Memory B cell (primary cell): ENCODE results near the gene FGF6.
"Not testable (repeated sequence)": the region's sequence is repeated elsewhere in the genome, so short reads cannot be mapped to it uniquely, and the experiment has no call there.

Source experiments
- ATAC-seq: fragments of 150-1000 bp; cut with Tn5 transposase; 2 replicates; pipeline ENCODE4 v1.10.0; 2021; ENCODE audit warnings: low read depth, mild to moderate bottlenecking, moderate library complexity
- DNase-seq, 2 donors: peaks; one replicate each; pipeline ENCODE4 v3.0.0; 2022; ENCODE audit warnings: low spot score in 2 of 2
- H3K27ac Mint-ChIP-seq: one replicate; pipeline ENCODE4 v1.8.0; 2022; ENCODE audit warnings: mild to moderate bottlenecking, moderate library complexity, mixed read lengths
- H3K27me3 Mint-ChIP-seq: one replicate; pipeline ENCODE4 v1.8.0; 2022; ENCODE audit warnings: mixed read lengths
- H3K36me3 Mint-ChIP-seq: one replicate; pipeline ENCODE4 v1.8.0; 2022; ENCODE audit warnings: mild to moderate bottlenecking, mixed read lengths
- H3K4me1 Mint-ChIP-seq: one replicate; pipeline ENCODE4 v1.8.0; 2022; ENCODE audit warnings: mixed read lengths
- H3K4me3 Mint-ChIP-seq: one replicate; pipeline ENCODE4 v1.8.0; 2022; ENCODE audit warnings: mild to moderate bottlenecking, moderate library complexity, mixed read lengths
- H3K9me3 Mint-ChIP-seq: one replicate; pipeline ENCODE4 v1.8.0; 2022; ENCODE audit warnings: mixed read lengths

The FGF6 gene

GRCh38 chr12:4455849-4456248, 10.2 kb upstream of the FGF6 start:
- H3K27me3 Mint-ChIP-seq = peaks cover 24% of the 10 kb centered on the region
- not testable (repeated sequence) for ATAC-seq, H3K9me3 Mint-ChIP-seq, H3K27ac Mint-ChIP-seq, H3K36me3 Mint-ChIP-seq, H3K4me1 Mint-ChIP-seq, DNase-seq, H3K4me3 Mint-ChIP-seq

- Mint-ChIP-seq H3K4me1 (no peaks in the 10 kb centered on the region), H3K4me3 (no peak overlapping the region), H3K27me3 (peaks cover 31% of the 10 kb centered on the region), H3K36me3 (peaks cover 6% of the 10 kb centered on the region), H3K9me3 (peaks cover 8% of the 10 kb centered on the region), H3K27ac (no peak overlapping the region)
- ATAC-seq (no peak), DNase-seq (no peak)
Observed at GRCh38 chr12:4454315-4454860, 8.8 kb upstream of the FGF6 start.

GRCh38 chr12:4451694-4452093, 6.1 kb upstream of the FGF6 start:
- no peak overlapping the region for H3K4me3 Mint-ChIP-seq
- peaks cover 6% of the 10 kb centered on the region for H3K36me3 Mint-ChIP-seq
- no peak for DNase-seq
- H3K27me3 Mint-ChIP-seq = peaks cover 39% of the 10 kb centered on the region
- no peak for ATAC-seq
- H3K27ac Mint-ChIP-seq = no peak overlapping the region
- H3K9me3 Mint-ChIP-seq = peaks cover 8% of the 10 kb centered on the region
- no peaks in the 10 kb centered on the region for H3K4me1 Mint-ChIP-seq

- H3K27me3 Mint-ChIP-seq = peaks cover 42% of the 10 kb centered on the region
- no peaks in the 10 kb centered on the region for H3K4me1 Mint-ChIP-seq
- H3K27ac Mint-ChIP-seq = no peak overlapping the region
- H3K9me3 Mint-ChIP-seq = peaks cover 8% of the 10 kb centered on the region
- peaks cover 6% of the 10 kb centered on the region for H3K36me3 Mint-ChIP-seq
- DNase-seq (no peak), ATAC-seq (no peak)
- H3K4me3 Mint-ChIP-seq = no peak overlapping the region
Observed at GRCh38 chr12:4450551-4451112, 5.0 kb upstream of the FGF6 start.

- Mint-ChIP-seq H3K4me3 (no peak overlapping the region), H3K4me1 (no peaks in the 10 kb centered on the region), H3K9me3 (peaks cover 8% of the 10 kb centered on the region), H3K27me3 (peaks cover 39% of the 10 kb centered on the region), H3K36me3 (peaks cover 6% of the 10 kb centered on the region), H3K27ac (no peak overlapping the region)
- DNase-seq (peak in 1 of 2 donors; percentile 3), ATAC-seq (no peak)
Observed at GRCh38 chr12:4449851-4450221, 4.2 kb upstream of the FGF6 start.

- peaks cover 8% of the 10 kb centered on the region for H3K9me3 Mint-ChIP-seq
Observed at GRCh38 chr12:4448943-4449850, 3.6 kb upstream of the FGF6 start.

GRCh38 chr12:4448371-4448940, 2.8 kb upstream of the FGF6 start:
- peaks cover 41% of the 10 kb centered on the region for H3K27me3 Mint-ChIP-seq
- peaks cover 6% of the 10 kb centered on the region for H3K36me3 Mint-ChIP-seq
- H3K9me3 Mint-ChIP-seq = peaks cover 5% of the 10 kb centered on the region
- no peaks in the 10 kb centered on the region for H3K4me1 Mint-ChIP-seq
- H3K27ac Mint-ChIP-seq = no peak overlapping the region
- no peak for ATAC-seq
- no peak for DNase-seq
- no peak overlapping the region for H3K4me3 Mint-ChIP-seq

More at GRCh38 chr12:4448943-4449850, 3.6 kb upstream of the FGF6 start:
- DNase-seq = peak in 1 of 2 donors; percentile 3
- peaks cover 6% of the 10 kb centered on the region for H3K36me3 Mint-ChIP-seq
- no peak overlapping the region for H3K4me3 Mint-ChIP-seq
- no peak for ATAC-seq
- H3K27me3 Mint-ChIP-seq = peaks cover 42% of the 10 kb centered on the region
- no peak overlapping the region for H3K27ac Mint-ChIP-seq
- no peaks in the 10 kb centered on the region for H3K4me1 Mint-ChIP-seq

- peak in 1 of 2 donors; percentile 2 for DNase-seq
- peaks cover 3% of the 10 kb centered on the region for H3K36me3 Mint-ChIP-seq
- H3K9me3 Mint-ChIP-seq = no peaks in the 10 kb centered on the region
Observed at GRCh38 chr12:4447151-4447550, 1.5 kb upstream of the FGF6 start.

GRCh38 chr12:4446335-4446734, 720 bp upstream of the FGF6 start:
- no peak for ATAC-seq
- Mint-ChIP-seq H3K4me3 (no peak overlapping the region), H3K36me3 (peaks cover 3% of the 10 kb centered on the region), H3K9me3 (no peaks in the 10 kb centered on the region), H3K27me3 (peaks cover 34% of the 10 kb centered on the region), H3K27ac (no peak overlapping the region), H3K4me1 (no peaks in the 10 kb centered on the region)
- peak in 1 of 2 donors; percentile 2 for DNase-seq

More at GRCh38 chr12:4447151-4447550, 1.5 kb upstream of the FGF6 start:
- Mint-ChIP-seq H3K4me1 (no peaks in the 10 kb centered on the region), H3K27ac (no peak overlapping the region), H3K4me3 (no peak overlapping the region), H3K27me3 (peaks cover 41% of the 10 kb centered on the region)
- ATAC-seq = no peak

- ATAC-seq = no peak
Observed at GRCh38 chr12:4444031-4444430, 1.6 kb downstream of the FGF6 start.

GRCh38 chr12:4443616-4444015, 2.0 kb downstream of the FGF6 start:
- Mint-ChIP-seq H3K36me3 (no peaks in the 10 kb centered on the region), H3K27me3 (peaks cover 18% of the 10 kb centered on the region), H3K4me1 (peaks cover 14% of the 10 kb centered on the region), H3K9me3 (no peaks in the 10 kb centered on the region), H3K4me3 (no peak overlapping the region), H3K27ac (no peak overlapping the region)
- no peak for DNase-seq
- no peak for ATAC-seq

More at GRCh38 chr12:4444031-4444430, 1.6 kb downstream of the FGF6 start:
- Mint-ChIP-seq H3K36me3 (no peaks in the 10 kb centered on the region), H3K27ac (no peak overlapping the region), H3K4me1 (peaks cover 10% of the 10 kb centered on the region), H3K9me3 (no peaks in the 10 kb centered on the region), H3K4me3 (no peak overlapping the region), H3K27me3 (peaks cover 18% of the 10 kb centered on the region)
- DNase-seq = peak in 1 of 2 donors; percentile 3

- Mint-ChIP-seq H3K36me3 (no peaks in the 10 kb centered on the region), H3K27me3 (peaks cover 12% of the 10 kb centered on the region), H3K27ac (no peak overlapping the region), H3K4me3 (no peak overlapping the region), H3K4me1 (peaks cover 14% of the 10 kb centered on the region), H3K9me3 (no peaks in the 10 kb centered on the region)
- DNase-seq = peak in 1 of 2 donors; percentile 5
- ATAC-seq = no peak
Observed at GRCh38 chr12:4441355-4442335, 4.0 kb downstream of the FGF6 start.

GRCh38 chr12:4440187-4440941, 5.3 kb downstream of the FGF6 start:
- no peak for DNase-seq
- no peak overlapping the region for H3K27ac Mint-ChIP-seq
- ATAC-seq = no peak
- H3K36me3 Mint-ChIP-seq = no peaks in the 10 kb centered on the region
- H3K27me3 Mint-ChIP-seq = peaks cover 10% of the 10 kb centered on the region
- H3K4me3 Mint-ChIP-seq = peak overlapping the region; percentile 4
- H3K9me3 Mint-ChIP-seq = no peaks in the 10 kb centered on the region
- H3K4me1 Mint-ChIP-seq = peaks cover 14% of the 10 kb centered on the region
